ENCODE results near the gene PRPS1.

- TF ChIP-seq CTCF (IDR thresholded peaks at IDR 0.05) (peak in 2 of 3 donors; percentile 40 to 42), POLR2AphosphoS5 (IDR thresholded peaks at IDR 0.05) (no peak), POLR2A (IDR thresholded peaks at IDR 0.05) (no peak)
These were observed 26.8 kb downstream of the PRPS1 start for GRCh38 chrX:107654872-107655761.

All from breast epithelium (tissue), 3 donors.